Left cardiac atrium (tissue), 4 donors: ENCODE results near the gene L3MBTL3. TPM values are rescaled to one million over a fixed set of nuclear protein-coding genes. Genes with fewer than 3 reads are reported as not detected.
"Not testable (repeated sequence)": the region's sequence is repeated elsewhere in the genome, so short reads cannot be mapped to it uniquely, and the experiment has no call there.

ENCODE experiments used
- ATAC-seq, 2 donors: fragments of 200-7000 bp; cut with Tn5 transposase; one replicate each; pipeline ENCODE4 v1.9.1; 2020; ENCODE audit warnings: mild to moderate bottlenecking in 2 of 2, moderate library complexity in 2 of 2
- DNase-seq: peaks from one replicate; pipeline ENCODE4 v3.0.0-alpha.2; 2020
- intact Hi-C, 2 donors: fragments of 100-400 bp; cut with DNase I; formaldehyde crosslinking; loops; one replicate each; pipeline versions ENCODE4 v1.14.1 to v1.15.1; 2022 to 2023
- total RNA-seq, 2 donors: library from RNA; stranded (reverse); fragmentation: NEBNext Ultra II Directional; extraction: Animal tissue kit (Norgen Biotek cat#: 25700); gene quantifications; one replicate each; pipeline ENCODE4 v1.2.1, GENCODE V29; 2021
- donor health status: DM: no; HTN: yes; CAD: no.
- donor health status: DM: no; HTN: yes; CAD: no; lungs with severe emphysema.
- donor health status: DM: yes; HTN: yes; CAD: no.
- donor health status: Dilated cardiomyopathy.

Gene L3MBTL3
- total RNA-seq, 2 donors from 2014 or later, result 3.7 to 3.8 TPM

DNA sequence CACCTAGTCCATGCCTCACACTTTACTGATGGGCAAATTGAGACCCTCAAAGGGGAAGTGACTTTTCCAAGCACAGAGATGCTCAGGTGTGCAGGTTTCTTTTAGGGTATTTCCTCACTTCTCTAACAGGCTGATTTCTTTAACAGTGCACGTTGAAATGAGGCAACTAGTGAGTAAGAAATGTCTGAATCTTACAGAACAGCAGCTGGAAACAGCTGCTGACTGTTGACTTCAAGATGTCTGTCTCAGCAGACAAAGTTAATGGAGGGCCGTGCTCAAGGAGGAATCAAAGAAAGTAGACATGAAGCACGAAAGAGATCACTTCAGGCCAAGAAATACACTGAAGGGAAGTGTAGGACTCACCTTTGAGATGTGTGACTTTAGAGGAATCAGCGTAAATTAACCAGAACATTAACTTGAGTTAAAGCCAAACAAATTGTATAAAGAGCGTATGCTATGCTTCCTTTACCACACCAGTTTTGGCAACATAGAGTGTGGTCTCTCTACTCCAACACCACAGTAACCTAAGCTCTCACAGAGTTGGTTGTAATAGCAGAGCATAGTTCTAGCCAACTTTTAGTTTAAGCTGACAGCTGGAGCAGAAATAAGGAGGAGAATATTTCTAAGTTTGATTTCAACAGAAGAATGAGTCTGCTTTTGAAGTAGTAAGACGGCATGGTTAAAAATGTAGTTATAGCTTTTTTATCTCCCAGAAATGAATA is 143.5 kb downstream of the L3MBTL3 start:
- DNase-seq, result peak; percentile 26
- ATAC-seq, result peak in 1 of 2 donors; percentile 93
- intact Hi-C loops, result no loop called here

GRCh38 chr6:130162421-130162820 is 144.0 kb downstream of the L3MBTL3 start:
- intact Hi-C loops, result no loop called here
- ATAC-seq, result peak in 1 of 2 donors; percentile 25
- DNase-seq, result no peak

DNA sequence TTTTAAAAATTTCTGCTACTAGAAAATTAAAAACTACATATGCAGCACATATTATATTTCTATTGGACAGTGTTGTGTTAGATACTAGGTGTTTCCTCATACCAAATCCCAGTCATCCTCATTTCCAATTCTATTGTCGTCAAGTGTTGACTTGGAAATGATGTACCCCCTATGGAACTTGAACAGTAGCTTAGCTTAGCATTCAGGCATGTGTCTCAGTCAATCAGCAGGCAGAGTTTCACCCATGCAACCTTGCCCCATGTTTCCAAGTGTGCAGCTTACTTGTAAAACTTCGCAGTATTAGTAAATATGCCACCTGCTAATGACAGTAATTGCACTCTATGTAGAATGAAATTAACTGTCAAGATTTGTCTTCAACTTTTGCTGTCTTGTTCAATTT is 144.9 kb downstream of the L3MBTL3 start:
- no peak for DNase-seq
- intact Hi-C loops, result no loop called here
- ATAC-seq, result no peak

GRCh38 chr6:130164251-130164650 is 145.9 kb downstream of the L3MBTL3 start:
- intact Hi-C loops, result no loop called here
- no peak for DNase-seq
- ATAC-seq, result no peak

DNA sequence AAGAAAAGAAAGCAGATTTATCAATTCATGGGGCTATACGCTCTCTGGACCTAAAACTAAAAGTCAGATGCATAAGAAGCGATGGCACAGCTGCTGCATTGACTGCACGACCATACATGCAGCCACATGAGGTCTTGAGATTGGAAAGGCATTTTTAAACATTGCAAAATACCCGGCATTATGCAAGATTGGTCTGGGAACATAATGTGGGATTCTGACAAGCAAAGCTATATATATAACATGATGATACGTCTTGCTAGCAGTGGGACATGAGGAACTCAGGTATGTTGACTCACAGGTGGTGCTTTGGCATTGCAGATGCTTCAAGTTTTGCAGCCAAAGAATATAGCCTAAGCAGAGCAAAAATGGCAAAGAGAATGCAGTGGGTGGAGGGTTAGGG is 149.3 kb downstream of the L3MBTL3 start:
- ATAC-seq (no peak), DNase-seq (no peak)
- intact Hi-C loops, result no loop called here

GRCh38 chr6:130170160-130170559 is 151.8 kb downstream of the L3MBTL3 start:
- ATAC-seq, DNase-seq, intact Hi-C loops: not testable (repeated sequence)

GRCh38 chr6:130173377-130174004 is 155.1 kb downstream of the L3MBTL3 start:
- ATAC-seq, DNase-seq, intact Hi-C loops: not testable (repeated sequence)

GRCh38 chr6:130176378-130176777 is 158.0 kb downstream of the L3MBTL3 start:
- ATAC-seq, result no peak
- no peak for DNase-seq
- intact Hi-C loops, result no loop called here

- intact Hi-C loops, result no loop called here
- DNase-seq, result no peak
- peak in 1 of 2 donors; percentile 90 for ATAC-seq
Measured at GRCh38 chr6:130178692-130179091, 160.3 kb downstream of the L3MBTL3 start.

GRCh38 chr6:130182466-130182865 is 164.1 kb downstream of the L3MBTL3 start:
- DNase-seq (no peak), ATAC-seq (no peak)
- intact Hi-C loops, result no loop called here

- ATAC-seq, result no peak
- intact Hi-C loops, result no loop called here
- no peak for DNase-seq
Measured at GRCh38 chr6:130183271-130184222, 165.2 kb downstream of the L3MBTL3 start.

DNA sequence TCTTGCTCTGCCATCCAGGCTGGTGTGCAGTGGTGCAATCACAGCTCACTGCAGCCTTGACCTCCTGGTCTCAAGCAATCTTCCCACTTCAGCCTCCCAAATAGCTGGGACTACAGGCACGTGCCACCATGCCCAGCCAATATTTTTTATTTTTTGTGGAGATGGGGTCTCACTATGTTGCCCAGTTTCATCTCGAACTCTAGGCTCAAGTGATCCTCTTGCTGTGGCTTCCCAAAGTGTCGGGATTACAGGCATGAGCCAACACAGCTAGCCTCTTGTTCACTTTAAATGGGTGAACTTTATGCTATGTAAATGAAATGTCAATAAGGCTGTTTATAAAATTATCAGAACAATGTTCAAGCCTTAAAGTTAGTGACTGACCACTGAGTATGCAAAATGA is 167.3 kb downstream of the L3MBTL3 start:
- DNase-seq, result no peak
- intact Hi-C loops, result no loop called here
- ATAC-seq, result no peak

DNA sequence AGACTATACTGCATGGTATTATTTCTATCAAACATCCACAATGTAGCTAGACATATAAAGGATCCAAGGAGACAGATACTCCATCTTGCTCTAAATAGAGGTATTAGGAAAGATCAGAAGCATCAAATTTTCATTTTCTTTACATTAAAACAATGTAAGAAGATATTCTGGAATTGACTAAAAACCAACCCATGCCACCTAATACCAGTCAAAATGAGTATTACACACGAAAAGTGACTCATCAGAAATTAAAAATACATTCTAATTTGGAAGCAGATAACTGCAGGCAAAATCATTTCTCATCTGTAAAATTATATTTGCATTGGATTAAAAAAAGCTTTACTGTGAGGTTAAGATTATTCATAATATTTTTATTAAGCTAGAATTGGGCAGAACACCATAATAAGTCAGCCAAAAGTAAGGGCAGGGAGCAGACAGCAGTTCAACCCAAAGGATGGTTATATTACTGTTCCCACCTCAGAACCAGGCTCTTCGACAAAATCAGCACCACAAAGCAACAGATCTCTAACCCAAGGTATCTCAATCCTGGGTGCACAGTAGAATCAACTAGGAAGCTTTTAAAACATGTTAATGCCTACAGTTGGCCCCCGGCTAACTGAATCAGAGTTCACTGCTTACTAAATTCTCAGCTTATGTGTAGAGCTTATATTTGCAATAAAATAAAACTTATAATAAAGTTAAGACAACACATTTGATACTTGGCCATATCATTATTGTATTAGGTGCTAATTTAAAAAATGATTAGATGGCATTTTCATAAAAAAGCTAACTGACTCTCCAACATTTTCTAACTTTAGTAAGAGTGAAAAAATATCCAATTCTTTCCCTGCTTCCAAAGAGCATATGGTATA is 169.2 kb downstream of the L3MBTL3 start:
- DNase-seq (no peak), ATAC-seq (no peak)
- intact Hi-C loops, result no loop called here

DNA sequence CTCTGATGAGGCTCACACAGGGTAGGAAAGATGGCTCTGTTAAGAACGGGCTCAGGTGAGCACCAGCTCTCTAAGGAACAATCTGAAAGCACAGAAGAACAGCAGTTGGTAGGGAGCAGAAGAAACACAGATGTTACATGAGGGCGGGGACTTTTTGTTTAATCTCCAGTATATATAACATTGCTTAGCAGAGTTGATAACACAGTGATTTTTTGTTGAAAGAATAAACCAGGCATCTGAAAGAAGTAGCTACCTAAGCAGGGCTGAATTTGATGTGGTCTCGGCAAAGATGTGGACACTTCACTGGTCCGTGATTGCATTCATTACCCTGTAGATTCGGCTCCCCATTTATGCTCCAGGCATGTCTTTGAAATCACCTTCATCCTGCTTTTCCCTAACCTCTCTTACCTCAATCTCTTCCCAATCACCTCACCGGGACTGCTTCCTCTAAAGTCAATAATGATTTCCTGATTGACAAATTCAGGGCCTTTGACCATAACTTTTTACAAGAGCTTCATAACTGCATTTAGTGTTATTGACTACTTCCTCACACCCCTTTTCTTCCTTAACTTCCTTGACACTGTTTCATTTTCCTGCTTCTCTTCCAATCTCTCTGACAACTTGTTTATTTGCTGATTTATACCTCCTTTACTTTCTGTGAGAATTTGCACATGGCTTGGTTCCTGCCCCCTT is 170.0 kb downstream of the L3MBTL3 start:
- no peak for DNase-seq
- ATAC-seq, result no peak
- intact Hi-C loops, result no loop called here

DNA sequence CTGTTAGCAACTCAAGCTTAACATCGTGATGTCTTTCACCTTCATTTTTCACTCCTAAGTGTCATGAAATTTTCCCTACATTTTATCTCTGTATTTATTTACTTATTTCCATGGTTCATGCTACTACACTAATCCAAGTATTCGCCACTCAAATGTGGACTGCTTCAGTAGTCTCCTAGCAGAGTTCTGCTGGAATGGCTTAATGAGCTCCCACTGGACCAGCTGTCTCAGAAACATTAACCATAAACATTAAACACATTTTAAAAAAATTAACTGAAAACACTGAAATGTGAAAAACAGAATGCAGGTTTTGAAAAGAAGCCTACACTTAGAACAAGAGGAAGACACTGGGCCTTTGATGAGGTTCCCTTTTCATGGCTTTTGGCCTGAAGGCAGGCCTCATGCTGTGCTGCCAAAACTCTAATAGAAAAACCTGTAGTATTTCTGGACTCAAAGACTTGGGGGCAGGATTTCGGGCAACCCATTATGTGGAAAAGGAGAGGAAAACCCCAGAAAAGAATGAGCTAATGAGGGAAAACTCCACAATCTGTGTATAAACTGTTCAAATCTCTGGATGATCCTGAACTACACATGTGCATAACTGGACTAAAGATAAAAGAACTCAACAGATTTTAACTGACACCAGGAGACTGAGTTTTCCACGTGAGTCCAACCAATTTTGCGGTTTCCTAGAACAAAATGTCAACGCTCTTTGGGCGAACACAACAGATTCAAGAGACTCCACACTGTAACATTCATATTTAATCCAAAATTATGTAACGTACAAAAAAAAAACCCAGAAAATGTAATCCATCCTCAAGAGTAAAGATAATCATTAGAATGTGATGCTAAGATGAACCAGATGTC is 171.4 kb downstream of the L3MBTL3 start:
- intact Hi-C loops, result no loop called here
- DNase-seq (no peak), ATAC-seq (no peak)
